Astrocyte of the spinal cord (primary cell): Measurements from ENCODE around the gene SORL1.

Experiments
- DNase-seq: peaks from one replicate; pipeline ENCODE4 v3.0.0; 2011; ENCODE audit warnings: low read depth, low spot score
- H3K4me3 ChIP-seq: 2 replicates; pipeline ENCODE4 v1.5.1; 2011; ENCODE audit warnings: low read depth, mild to moderate bottlenecking, low read length, moderate library complexity
- CTCF ChIP-seq: IDR thresholded peaks from 2 replicates; pipeline ENCODE4 v1.5.1; 2012; ENCODE audit warnings: low read depth, mild to moderate bottlenecking, low read length, inconsistent platforms
- in situ Hi-C: cut with HindIII; loops from 2 replicates; pipeline ENCODE4 v1.10.0; 2017; ENCODE audit warnings: low sequenced_read_pairs

The SORL1 gene

GRCh38 chr11:121560236-121560635 lies 108.1 kb downstream of the SORL1 start:
- no peak for DNase-seq
- TF ChIP-seq CTCF, result no peak
- no peak overlapping the region for H3K4me3 ChIP-seq
- in situ Hi-C loops, result no loop called here

GRCh38 chr11:121561240-121561639 lies 109.1 kb downstream of the SORL1 start:
- H3K4me3 ChIP-seq, result no peak overlapping the region
- in situ Hi-C loops, result no loop called here
- DNase-seq, result no peak
- TF ChIP-seq CTCF, result no peak

- H3K4me3 ChIP-seq, result no peak overlapping the region
- no peak for DNase-seq
- in situ Hi-C loops, result no loop called here
- TF ChIP-seq CTCF, result no peak
Observed at GRCh38 chr11:121561716-121562115, 109.6 kb downstream of the SORL1 start.

- TF ChIP-seq CTCF, result no peak
- in situ Hi-C loops, result no loop called here
- DNase-seq, result no peak
- H3K4me3 ChIP-seq, result no peak overlapping the region
Observed at GRCh38 chr11:121563003-121563402, 110.9 kb downstream of the SORL1 start.

GRCh38 chr11:121563900-121564822 lies 112.0 kb downstream of the SORL1 start:
- DNase-seq, result peak; percentile 15
- TF ChIP-seq CTCF, result no peak
- H3K4me3 ChIP-seq, result no peak overlapping the region
- in situ Hi-C loops, result no loop called here

GRCh38 chr11:121564948-121565684 lies 113.0 kb downstream of the SORL1 start:
- in situ Hi-C loops, result no loop called here
- no peak overlapping the region for H3K4me3 ChIP-seq
- TF ChIP-seq CTCF, result no peak
- no peak for DNase-seq
